H1 (cell line): Measurements from ENCODE around the gene DHRS12. TPM values are rescaled to one million over a fixed set of nuclear protein-coding genes. Genes with fewer than 3 reads are reported as not detected.

ENCODE experiments used
- CTCF ChIA-PET: fragments of 300-600 bp; sonication (Branson Sonifier 250); formaldehyde crosslinking; loops from one replicate; lab custom pipeline; 2021; ENCODE audit not compliant: partially characterized antibody; lab: Charles Lee
- POLR2A ChIA-PET: fragments of 300-600 bp; sonication (Branson Sonifier 250); formaldehyde crosslinking; loops from one replicate; lab custom pipeline; 2021; ENCODE audit warnings: inconsistent platforms; ENCODE audit not compliant: partially characterized antibody; lab: Charles Lee
- DNase-seq, 2 experiments: peaks; one replicate each; pipeline versions ENCODE4 v3.0.0 to v3.0.0-alpha.2; 2010 to 2022; ENCODE audit warnings: low spot score in 2 of 2, low read depth in 1 of 2, mixed read lengths in 1 of 2
- FAIRE-seq: peaks from 2 replicates; lab custom pipeline; 2011; peaks lifted over from hg19 to GRCh38; lab: Jason Lieb, UNC
- H2AFZ ChIP-seq: 2 replicates; pipeline ENCODE4 v1.8.1; 2012; ENCODE audit warnings: low read length, inconsistent platforms
- H2AK5ac ChIP-seq: 2 replicates; pipeline ENCODE4 v1.6.1; 2013; ENCODE audit warnings: low read depth, low read length
- H2BK120ac ChIP-seq: replicated peaks from 2 replicates; pipeline ENCODE3; 2013; ENCODE audit warnings: low read depth, low read length, inconsistent platforms
- H2BK12ac ChIP-seq: 2 replicates; pipeline ENCODE4 v1.6.1; 2013; ENCODE audit warnings: low read depth, low read length
- H2BK15ac ChIP-seq: 2 replicates; pipeline ENCODE4 v1.6.1; 2013; ENCODE audit warnings: low read length
- H2BK20ac ChIP-seq: 2 replicates; pipeline ENCODE4 v1.6.1; 2013; ENCODE audit warnings: low read length
- H2BK5ac ChIP-seq: 2 replicates; pipeline ENCODE4 v1.6.1; 2013; ENCODE audit warnings: low read depth, low read length
- H3K14ac ChIP-seq: 2 replicates; pipeline ENCODE4 v1.6.1; 2013; ENCODE audit warnings: inconsistent platforms; ENCODE audit not compliant: insufficient read length
- H3K18ac ChIP-seq: 2 replicates; pipeline ENCODE4 v1.6.1; 2013; ENCODE audit warnings: low read length; ENCODE audit errors: extremely low read depth
- H3K23ac ChIP-seq: 2 replicates; pipeline ENCODE4 v1.6.1; 2013; ENCODE audit warnings: inconsistent platforms; ENCODE audit not compliant: insufficient read length
- H3K23me2 ChIP-seq: 2 replicates; pipeline ENCODE4 v1.6.1; 2013; ENCODE audit warnings: low read depth, low read length
- H3K27ac ChIP-seq: 2 replicates; pipeline ENCODE4 v1.6.1; 2011; ENCODE audit warnings: low read depth, low read length, inconsistent platforms
- H3K27me3 ChIP-seq, 4 experiments: replicated peaks in 1 of 4; 1 replicate in 1 of 4; 2 replicates in 3 of 4; pipeline versions ENCODE4 v1.6.1 to v1.8.1; 2011 to 2013; ENCODE audit warnings: low read length in 3 of 4, mild to moderate bottlenecking in 3 of 4, inconsistent platforms in 2 of 4, mixed read lengths in 2 of 4, moderate library complexity in 1 of 4; ENCODE audit not compliant: control insufficient read depth in 3 of 4, insufficient read depth in 3 of 4; ENCODE audit errors: extremely low read depth in 1 of 4
- H3K36me3 ChIP-seq, 4 experiments: 2 replicates each; pipeline versions ENCODE4 v1.6.1 to v1.8.1; 2011 to 2013; ENCODE audit warnings: mild to moderate bottlenecking in 4 of 4, low read length in 3 of 4, moderate library complexity in 2 of 4, control low read depth in 1 of 4, inconsistent platforms in 1 of 4; ENCODE audit not compliant: insufficient read depth in 4 of 4, control insufficient read depth in 2 of 4
- H3K4ac ChIP-seq: replicated peaks from 2 replicates; pipeline ENCODE3; 2013; ENCODE audit warnings: low read length, low read depth, mixed read lengths, inconsistent platforms; ENCODE audit not compliant: insufficient read length
- H3K4me1 ChIP-seq, 4 experiments: replicated peaks in 1 of 4; 1 replicate in 1 of 4; 2 replicates in 3 of 4; pipeline versions ENCODE4 v1.6.1 to v1.8.1; 2011 to 2013; ENCODE audit warnings: low read length in 3 of 4, inconsistent platforms in 2 of 4, mixed read lengths in 1 of 4; ENCODE audit not compliant: insufficient read depth in 4 of 4, control insufficient read depth in 3 of 4
- H3K4me2 ChIP-seq, 2 experiments: 2 replicates each; pipeline versions ENCODE4 v1.6.1 to v1.8.1; 2011 to 2013; ENCODE audit warnings: low read depth in 2 of 2, low read length in 2 of 2, control low read depth in 1 of 2, inconsistent platforms in 1 of 2, mild to moderate bottlenecking in 1 of 2; ENCODE audit not compliant: insufficient read depth in 1 of 2
- H3K4me3 ChIP-seq, 4 experiments: fragments of 200-600, 300-600 bp in 1 of 4; sonication (generic), shearing (Covaris generic), sonication (Bioruptor Twin) in 1 of 4; 2 replicates each; pipeline versions ENCODE4 v1.5.1 to v1.8.1; 2011 to 2016; ENCODE audit warnings: low read length in 4 of 4, low read depth in 3 of 4, control low read depth in 2 of 4, inconsistent platforms in 2 of 4, mild to moderate bottlenecking in 2 of 4, mixed read lengths in 1 of 4, moderate library complexity in 1 of 4; ENCODE audit not compliant: insufficient read depth in 2 of 4; ENCODE audit errors: extremely low read depth in 1 of 4
- H3K56ac ChIP-seq: replicated peaks from 2 replicates; pipeline ENCODE3; 2013; ENCODE audit warnings: low read depth, mild to moderate bottlenecking, mixed read lengths, low read length, inconsistent platforms; ENCODE audit not compliant: insufficient read length
- H3K79me1 ChIP-seq: 2 replicates; pipeline ENCODE4 v1.6.1; 2013; ENCODE audit warnings: low read depth, low read length, control low read depth
- H3K79me2 ChIP-seq, 2 experiments: 2 replicates each; pipeline versions ENCODE4 v1.6.1 to v1.8.1; 2012 to 2013; ENCODE audit warnings: low read length in 2 of 2, mild to moderate bottlenecking in 2 of 2, inconsistent platforms in 1 of 2; ENCODE audit not compliant: insufficient read depth in 2 of 2, control insufficient read depth in 1 of 2
- H3K9ac ChIP-seq, 4 experiments: replicated peaks in 1 of 4; 1 replicate in 1 of 4; 2 replicates in 3 of 4; pipeline versions ENCODE4 v1.6.1 to v1.8.1; 2011 to 2013; ENCODE audit warnings: low read depth in 3 of 4, low read length in 3 of 4, control low read depth in 2 of 4, mild to moderate bottlenecking in 2 of 4, moderate library complexity in 2 of 4, inconsistent platforms in 1 of 4; ENCODE audit errors: extremely low read depth in 1 of 4
- H3K9me3 ChIP-seq, 2 experiments: 2 replicates each; pipeline versions ENCODE4 v1.6.1 to v1.8.1; 2012 to 2013; ENCODE audit warnings: mild to moderate bottlenecking in 2 of 2, moderate library complexity in 2 of 2, control low read depth in 1 of 2, inconsistent platforms in 1 of 2, low read depth in 1 of 2, low read length in 1 of 2, mixed read lengths in 1 of 2; ENCODE audit not compliant: insufficient read depth in 2 of 2
- H4K20me1 ChIP-seq, 2 experiments: replicated peaks in 1 of 2; 2 replicates each; pipeline versions ENCODE3 to v1.8.1; 2011 to 2013; ENCODE audit warnings: inconsistent platforms in 2 of 2, low read length in 2 of 2, mild to moderate bottlenecking in 1 of 2; ENCODE audit not compliant: insufficient read depth in 2 of 2, control insufficient read depth in 1 of 2
- H4K5ac ChIP-seq: 2 replicates; pipeline ENCODE4 v1.6.1; 2013; ENCODE audit warnings: low read length, low read depth, mixed read lengths, inconsistent platforms; ENCODE audit not compliant: insufficient read length
- H4K8ac ChIP-seq: 2 replicates; pipeline ENCODE4 v1.8.0; 2013; ENCODE audit warnings: mild to moderate bottlenecking, moderate library complexity, low read length, inconsistent platforms; ENCODE audit not compliant: insufficient read depth; ENCODE audit errors: extremely low read depth
- H4K91ac ChIP-seq: replicated peaks from 2 replicates; pipeline ENCODE3; 2013; ENCODE audit warnings: low read length, mixed read lengths, inconsistent platforms; ENCODE audit not compliant: insufficient read length
- CHD1 ChIP-seq: IDR thresholded peaks from 2 replicates; pipeline ENCODE4 v1.6.1; 2012; ENCODE audit warnings: low read depth, low read length, improper control_type of control experiment
- TCF12 ChIP-seq: IDR thresholded peaks from 2 replicates; pipeline ENCODE4 v1.6.1; 2011; ENCODE audit warnings: low read depth, mild to moderate bottlenecking, low read length
- WGBS, 2 experiments: shearing (Covaris generic) in 1 of 2; methylation state at CpG; one replicate each; pipeline versions ENCODE4 v1.1.6 to v1.1.7; 2013 to 2015; ENCODE audit warnings: low lambda C conversion rate in 2 of 2, mixed read lengths in 2 of 2, inconsistent platforms in 1 of 2, low coverage in 1 of 2, missing lambda C conversion rate in 1 of 2; ENCODE audit not compliant: insufficient replicate concordance in 2 of 2, insufficient coverage in 1 of 2, insufficient read length in 1 of 2; ENCODE audit errors: extremely low coverage in 1 of 2, missing lambda C conversion rate in 1 of 2; 5-methylcytosine and 5-hydroxymethylcytosine counted together
- polyA plus RNA-seq, 7 experiments: library from polyadenylated mRNA; depleted of rRNA in 3 of 7; stranded (reverse) in 5 of 7; unstranded in 2 of 7; fragments of >200 nt in 5 of 7; fragments of 200-250 nt in 2 of 7; gene quantifications; 1 replicate in 5 of 7; 2 replicates in 1 of 7; 4 replicates in 1 of 7; pipeline versions ENCODE4 v1.2.1 to v1.2.3, GENCODE V29; 2011 to 2013; ENCODE audit warnings: missing spikeins in 2 of 7, mixed read lengths in 2 of 7
- total RNA-seq: library from RNA; stranded (reverse); fragmentation: NEBNext Ultra II Directional; extraction: Animal tissue kit (Norgen Biotek cat#: 25700); gene quantifications from 2 replicates; pipeline ENCODE4 v1.2.1, GENCODE V29; 2021

DHRS12 gene
- total and polyA plus RNA-seq, 2 of the 8 experiments (the other 6 are each of a cell fraction or from before 2014, with no cell fraction given): 8.7 TPM

- Histone ChIP-seq H3K27ac (no peak overlapping the region), H3K4ac (no peak overlapping the region), H3K23me2 (no peaks in the 10 kb centered on the region), H4K20me1 (no peaks in the 10 kb centered on the region), H3K79me2 (no peaks in the 10 kb centered on the region), H3K9me3 (no peaks in the 10 kb centered on the region), H2BK15ac (no peak overlapping the region), H3K4me3 (no peak overlapping the region), H2BK12ac (no peak overlapping the region), H3K9ac (no peak overlapping the region), H3K23ac (no peak overlapping the region), H3K18ac (no peak overlapping the region), H4K8ac (no peak overlapping the region), H2AFZ (no peak overlapping the region), H3K79me1 (no peaks in the 10 kb centered on the region), H3K4me2 (no peak overlapping the region), H3K4me1 (no peaks in the 10 kb centered on the region; a peak in 1 of 7 replicates), H2BK5ac (no peak overlapping the region), H4K91ac (no peak overlapping the region), H2BK20ac (no peak overlapping the region), H3K14ac (no peak overlapping the region), H2AK5ac (no peak overlapping the region), H2BK120ac (no peak overlapping the region), H3K56ac (no peak overlapping the region), H4K5ac (no peak overlapping the region), H3K27me3 (no peaks in the 10 kb centered on the region), H3K36me3 (peaks cover 0 to 11% (median 6%) of the 10 kb centered on the region in 4 experiments; a peak in 2 of 8 replicates)
- FAIRE-seq: no peak
- ChIA-PET CTCF (no interaction called here), POLR2A (interaction anchor here (1.5 kb wide), 1 partner anchor 10 kb away, joined by 3 read pairs; no protein-coding TSS in a partner anchor)
- DNase-seq: no peak
- WGBS, 2 experiments: 98% methylated on average over 6 of the region's 6 CpGs; no CpG with 5 or more reads in 1 of the 2 experiments
- TF ChIP-seq TCF12 (no peak), CHD1 (no peak)
These were observed 80.4 kb downstream of the DHRS12 start for GRCh38 chr13:51723529-51723928.
